GM19324 (cell line): ENCODE results near the gene ADCY6.

ENCODE experiments used
- ATAC-seq: cut with Tn5 transposase; IDR thresholded peaks from one replicate; pipeline ENCODE4 v1.9.1; 2021; ENCODE audit warnings: mild to moderate bottlenecking, moderate library complexity; ENCODE audit not compliant: unreplicated experiment, low FRiP score

ADCY6 gene

GRCh38 chr12:48788854-48789775 lies at the start of gene ADCY6:
ADCY6 (minus strand) TSS chr12:48789089; CDS start chr12:48783434, 5,655 bp downstream.
- no peak for ATAC-seq

GRCh38 chr12:48838048-48838447 lies 49.2 kb upstream of the ADCY6 start:
- ATAC-seq: no peak

- no peak for ATAC-seq
Measured at GRCh38 chr12:48832321-48833060, 43.6 kb upstream of the ADCY6 start.

- ATAC-seq: no peak
Measured at GRCh38 chr12:48831257-48831656, 42.4 kb upstream of the ADCY6 start.

GRCh38 chr12:48828841-48829575 lies 40.1 kb upstream of the ADCY6 start:
- ATAC-seq: no peak

GRCh38 chr12:48828293-48828692 lies 39.4 kb upstream of the ADCY6 start:
- no peak for ATAC-seq

GRCh38 chr12:48827513-48828096 lies 38.7 kb upstream of the ADCY6 start:
- no peak for ATAC-seq

- ATAC-seq: no peak
Measured at GRCh38 chr12:48827026-48827425, 38.1 kb upstream of the ADCY6 start.

GRCh38 chr12:48826209-48826855 lies 37.4 kb upstream of the ADCY6 start:
- no peak for ATAC-seq

- ATAC-seq: no peak
Measured at GRCh38 chr12:48824905-48825304, 36.0 kb upstream of the ADCY6 start.

- no peak for ATAC-seq
Measured at GRCh38 chr12:48824112-48824511, 35.2 kb upstream of the ADCY6 start.

- ATAC-seq: no peak
Measured at GRCh38 chr12:48823281-48823680, 34.4 kb upstream of the ADCY6 start.

- ATAC-seq: no peak
Measured at GRCh38 chr12:48822711-48823110, 33.8 kb upstream of the ADCY6 start.

GRCh38 chr12:48822139-48822538 lies 33.2 kb upstream of the ADCY6 start:
- no peak for ATAC-seq

- no peak for ATAC-seq
Measured at GRCh38 chr12:48819986-48820725, 31.3 kb upstream of the ADCY6 start.

- no peak for ATAC-seq
Measured at GRCh38 chr12:48818831-48819590, 30.1 kb upstream of the ADCY6 start.

GRCh38 chr12:48817873-48818830 lies 29.3 kb upstream of the ADCY6 start, which contains the start of gene CACNB3:
CACNB3 (plus strand) TSS chr12:48818496; CDS start chr12:48818930, 434 bp downstream.
- no peak for ATAC-seq
